Neural cell (in vitro differentiated cells): ENCODE data around the gene DNER.

Experiments
- EP300 ChIP-seq: fragments of 450-650 bp; conservative IDR thresholded peaks from 2 replicates; pipeline ENCODE4 v1.6.1; 2014; ENCODE audit warnings: antibody characterized with exemption, mild to moderate bottlenecking, moderate library complexity; ENCODE audit not compliant: poor library complexity, severe bottlenecking
- EZH2 ChIP-seq: fragments of 200-600, 300-800 bp; shearing (Covaris generic), sonication (generic); IDR thresholded peaks from 2 replicates; pipeline ENCODE4 v1.6.1; 2014; ENCODE audit warnings: antibody characterized with exemption, low read length, borderline replicate concordance, mild to moderate bottlenecking; ENCODE audit not compliant: insufficient read depth, poor library complexity, severe bottlenecking
- MXI1 ChIP-seq: fragments of 450-650 bp; conservative IDR thresholded peaks from 2 replicates; pipeline ENCODE4 v1.6.1; 2014; ENCODE audit warnings: antibody characterized with exemption, mild to moderate bottlenecking; ENCODE audit not compliant: poor library complexity, severe bottlenecking
- TF ChIP-seq, protein P1 (sequence below): fragments of 450-650 bp; IDR thresholded peaks from 2 replicates; pipeline ENCODE4 v1.5.1; 2014; ENCODE audit warnings: antibody characterized with exemption, mild to moderate bottlenecking, moderate library complexity; ENCODE audit not compliant: poor library complexity, severe bottlenecking
- TF ChIP-seq, protein P2 (sequence below): IDR thresholded peaks from 2 replicates; pipeline ENCODE4 v1.6.1; 2012; ENCODE audit warnings: borderline replicate concordance

GRCh38 chr2:229412686-229413085 lies 301.7 kb downstream of the DNER start:
- TF ChIP-seq EZH2 (no peak), EP300 (no peak), MXI1 (no peak)
- TF ChIP-seq, protein P1, sequence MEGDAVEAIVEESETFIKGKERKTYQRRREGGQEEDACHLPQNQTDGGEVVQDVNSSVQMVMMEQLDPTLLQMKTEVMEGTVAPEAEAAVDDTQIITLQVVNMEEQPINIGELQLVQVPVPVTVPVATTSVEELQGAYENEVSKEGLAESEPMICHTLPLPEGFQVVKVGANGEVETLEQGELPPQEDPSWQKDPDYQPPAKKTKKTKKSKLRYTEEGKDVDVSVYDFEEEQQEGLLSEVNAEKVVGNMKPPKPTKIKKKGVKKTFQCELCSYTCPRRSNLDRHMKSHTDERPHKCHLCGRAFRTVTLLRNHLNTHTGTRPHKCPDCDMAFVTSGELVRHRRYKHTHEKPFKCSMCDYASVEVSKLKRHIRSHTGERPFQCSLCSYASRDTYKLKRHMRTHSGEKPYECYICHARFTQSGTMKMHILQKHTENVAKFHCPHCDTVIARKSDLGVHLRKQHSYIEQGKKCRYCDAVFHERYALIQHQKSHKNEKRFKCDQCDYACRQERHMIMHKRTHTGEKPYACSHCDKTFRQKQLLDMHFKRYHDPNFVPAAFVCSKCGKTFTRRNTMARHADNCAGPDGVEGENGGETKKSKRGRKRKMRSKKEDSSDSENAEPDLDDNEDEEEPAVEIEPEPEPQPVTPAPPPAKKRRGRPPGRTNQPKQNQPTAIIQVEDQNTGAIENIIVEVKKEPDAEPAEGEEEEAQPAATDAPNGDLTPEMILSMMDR = no peak
- TF ChIP-seq, protein P2, sequence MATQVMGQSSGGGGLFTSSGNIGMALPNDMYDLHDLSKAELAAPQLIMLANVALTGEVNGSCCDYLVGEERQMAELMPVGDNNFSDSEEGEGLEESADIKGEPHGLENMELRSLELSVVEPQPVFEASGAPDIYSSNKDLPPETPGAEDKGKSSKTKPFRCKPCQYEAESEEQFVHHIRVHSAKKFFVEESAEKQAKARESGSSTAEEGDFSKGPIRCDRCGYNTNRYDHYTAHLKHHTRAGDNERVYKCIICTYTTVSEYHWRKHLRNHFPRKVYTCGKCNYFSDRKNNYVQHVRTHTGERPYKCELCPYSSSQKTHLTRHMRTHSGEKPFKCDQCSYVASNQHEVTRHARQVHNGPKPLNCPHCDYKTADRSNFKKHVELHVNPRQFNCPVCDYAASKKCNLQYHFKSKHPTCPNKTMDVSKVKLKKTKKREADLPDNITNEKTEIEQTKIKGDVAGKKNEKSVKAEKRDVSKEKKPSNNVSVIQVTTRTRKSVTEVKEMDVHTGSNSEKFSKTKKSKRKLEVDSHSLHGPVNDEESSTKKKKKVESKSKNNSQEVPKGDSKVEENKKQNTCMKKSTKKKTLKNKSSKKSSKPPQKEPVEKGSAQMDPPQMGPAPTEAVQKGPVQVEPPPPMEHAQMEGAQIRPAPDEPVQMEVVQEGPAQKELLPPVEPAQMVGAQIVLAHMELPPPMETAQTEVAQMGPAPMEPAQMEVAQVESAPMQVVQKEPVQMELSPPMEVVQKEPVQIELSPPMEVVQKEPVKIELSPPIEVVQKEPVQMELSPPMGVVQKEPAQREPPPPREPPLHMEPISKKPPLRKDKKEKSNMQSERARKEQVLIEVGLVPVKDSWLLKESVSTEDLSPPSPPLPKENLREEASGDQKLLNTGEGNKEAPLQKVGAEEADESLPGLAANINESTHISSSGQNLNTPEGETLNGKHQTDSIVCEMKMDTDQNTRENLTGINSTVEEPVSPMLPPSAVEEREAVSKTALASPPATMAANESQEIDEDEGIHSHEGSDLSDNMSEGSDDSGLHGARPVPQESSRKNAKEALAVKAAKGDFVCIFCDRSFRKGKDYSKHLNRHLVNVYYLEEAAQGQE = no peak
